CD4-positive, alpha-beta T cell treated with Interleukin-4 for 4 hours (primary cell): ENCODE measurements around the gene GPR137B.

Source experiments
- DNase-seq: peaks from one replicate; pipeline ENCODE4 v3.0.0-alpha.2; 2020

Gene GPR137B

GRCh38 chr1:236207569-236207968, 65.2 kb downstream of the GPR137B start:
- DNase-seq = no peak

GRCh38 chr1:236209185-236209584, 66.8 kb downstream of the GPR137B start:
- DNase-seq = no peak

- no peak for DNase-seq
Observed at GRCh38 chr1:236209713-236210112, 67.4 kb downstream of the GPR137B start.

- no peak for DNase-seq
Observed at GRCh38 chr1:236211815-236212214, 69.5 kb downstream of the GPR137B start.

GRCh38 chr1:236213534-236213933, 71.2 kb downstream of the GPR137B start:
- no peak for DNase-seq

GRCh38 chr1:236214761-236215160, 72.4 kb downstream of the GPR137B start:
- no peak for DNase-seq

GRCh38 chr1:236220473-236220872, 78.1 kb downstream of the GPR137B start:
- no peak for DNase-seq

GRCh38 chr1:236222632-236223031, 80.3 kb downstream of the GPR137B start:
- no peak for DNase-seq

- no peak for DNase-seq
Observed at GRCh38 chr1:236228411-236228810, 86.1 kb downstream of the GPR137B start.

GRCh38 chr1:236235116-236235515, 92.8 kb downstream of the GPR137B start:
- no peak for DNase-seq

- no peak for DNase-seq
Observed at GRCh38 chr1:236239092-236239585, 96.8 kb downstream of the GPR137B start.

GRCh38 chr1:236240675-236241074, 98.3 kb downstream of the GPR137B start:
- DNase-seq = no peak

- DNase-seq = no peak
Observed at GRCh38 chr1:236242568-236242967, 100.2 kb downstream of the GPR137B start.

GRCh38 chr1:236247286-236247685, 104.9 kb downstream of the GPR137B start:
- no peak for DNase-seq

GRCh38 chr1:236251587-236251986, 109.2 kb downstream of the GPR137B start:
- DNase-seq = no peak

GRCh38 chr1:236253119-236253518, 110.8 kb downstream of the GPR137B start:
- no peak for DNase-seq

- no peak for DNase-seq
Observed at GRCh38 chr1:236253918-236254637, 111.7 kb downstream of the GPR137B start.

- no peak for DNase-seq
Observed at GRCh38 chr1:236257216-236257615, 114.9 kb downstream of the GPR137B start.

- DNase-seq = no peak
Observed at GRCh38 chr1:236258114-236258622, 115.8 kb downstream of the GPR137B start.
